SK-N-SH (cell line): ENCODE data around the gene SENP8. TPM values are rescaled to one million over a fixed set of nuclear protein-coding genes. Genes with fewer than 3 reads are reported as not detected.

Experiments used
- CTCF ChIA-PET: fragments of 300-600, 350-600 bp; formaldehyde crosslinking; extraction: SDS; loops from one replicate; lab custom pipeline; 2021; lab: Yijun Ruan, JAX
- POLR2A ChIA-PET: fragments of 350-600 bp; sonication (Branson Sonifier 250); formaldehyde crosslinking; extraction: SDS; loops from one replicate; lab custom pipeline; 2020; ENCODE audit warnings: antibody characterized with exemption, inconsistent platforms; lab: Yijun Ruan, JAX
- DNase-seq: peaks from one replicate; pipeline ENCODE4 v3.0.0; 2012
- H2AFZ ChIP-seq: fragments of 200-600 bp; sonication (generic); 2 replicates; pipeline ENCODE4 v1.8.1; 2016; ENCODE audit warnings: antibody characterized with exemption, mild to moderate bottlenecking, low read depth
- H3F3A ChIP-seq: fragments of 200-600 bp; sonication (generic); replicated peaks from 2 replicates; pipeline ENCODE3; 2016; ENCODE audit warnings: antibody characterized with exemption, mild to moderate bottlenecking; ENCODE audit not compliant: insufficient read depth
- H3K27ac ChIP-seq, 2 experiments: fragments of 200-500 bp in 1 of 2; fragments of 200-600 bp in 1 of 2; sonication (Bioruptor generic) in 1 of 2; sonication (generic), shearing (Covaris generic) in 1 of 2; 2 replicates each; pipeline versions ENCODE4 v1.5.1 to v1.6.1; 2014 to 2016; ENCODE audit warnings: low read depth in 2 of 2, inconsistent platforms in 1 of 2, low read length in 1 of 2, mild to moderate bottlenecking in 1 of 2, mixed read lengths in 1 of 2
- H3K27me3 ChIP-seq: fragments of 200-600 bp; sonication (generic), shearing (Covaris generic); 2 replicates; pipeline ENCODE4 v1.6.1; 2016; ENCODE audit warnings: mixed run types; ENCODE audit not compliant: insufficient read depth
- H3K36me3 ChIP-seq, 2 experiments: fragments of 200-500 bp in 1 of 2; fragments of 200-600 bp in 1 of 2; sonication (Bioruptor generic) in 1 of 2; sonication (generic) in 1 of 2; replicated peaks in 1 of 2; 2 replicates each; pipeline versions ENCODE3 to v1.5.1; 2014 to 2016; ENCODE audit warnings: low read length in 1 of 2, mild to moderate bottlenecking in 1 of 2; ENCODE audit not compliant: insufficient read depth in 2 of 2, control insufficient read depth in 1 of 2
- H3K4me1 ChIP-seq, 2 experiments: fragments of 200-500 bp in 1 of 2; fragments of 200-600 bp in 1 of 2; sonication (Bioruptor generic) in 1 of 2; sonication (generic), shearing (Covaris generic) in 1 of 2; 2 replicates each; pipeline versions ENCODE4 v1.5.1 to v1.6.1; 2014 to 2016; ENCODE audit warnings: low read depth in 1 of 2, low read length in 1 of 2, mixed run types in 1 of 2; ENCODE audit not compliant: insufficient read depth in 2 of 2, control insufficient read depth in 1 of 2
- H3K4me2 ChIP-seq: fragments of 200-600 bp; sonication (generic), shearing (Covaris generic); 2 replicates; pipeline ENCODE4 v1.6.1; 2017; ENCODE audit warnings: mixed run types
- H3K4me3 ChIP-seq, 2 experiments: fragments of 200-500 bp in 1 of 2; fragments of 200-600 bp in 1 of 2; sonication (Bioruptor generic) in 1 of 2; sonication (generic), shearing (Covaris generic) in 1 of 2; 2 replicates each; pipeline versions ENCODE4 v1.5.1 to v1.8.1; 2014 to 2016; ENCODE audit warnings: low read depth in 2 of 2, inconsistent platforms in 1 of 2, low read length in 1 of 2, mild to moderate bottlenecking in 1 of 2, mixed read lengths in 1 of 2, moderate library complexity in 1 of 2
- H3K79me2 ChIP-seq: fragments of 200-600 bp; sonication (generic); 2 replicates; pipeline ENCODE4 v1.8.1; 2017; ENCODE audit warnings: mild to moderate bottlenecking; ENCODE audit not compliant: insufficient read depth
- H3K9ac ChIP-seq: fragments of 200-600 bp; sonication (generic); 2 replicates; pipeline ENCODE4 v1.6.1; 2017; ENCODE audit warnings: mixed run types
- H3K9me2 ChIP-seq: fragments of 200-600 bp; sonication (generic); 2 replicates; pipeline ENCODE4 v1.6.1; 2017; ENCODE audit warnings: mixed run types
- H3K9me3 ChIP-seq: fragments of 200-600 bp; sonication (generic); 2 replicates; pipeline ENCODE4 v1.6.1; 2017; ENCODE audit warnings: mixed run types, mild to moderate bottlenecking, moderate library complexity
- H4K20me1 ChIP-seq: fragments of 200-600 bp; sonication (generic); 2 replicates; pipeline ENCODE4 v1.6.1; 2017; ENCODE audit warnings: mild to moderate bottlenecking, mixed run types; ENCODE audit not compliant: insufficient read depth
- CHD2 ChIP-seq: fragments of 150-350 bp; IDR thresholded peaks from 2 replicates; pipeline ENCODE4 v1.6.1; 2018; ENCODE audit warnings: low read length; ENCODE audit not compliant: partially characterized antibody
- GABPA ChIP-seq: IDR thresholded peaks from 2 replicates; pipeline ENCODE4 v1.4.0; 2012; ENCODE audit warnings: low read depth, mild to moderate bottlenecking
- IRF3 ChIP-seq: fragments of 150-350 bp; IDR thresholded peaks from 2 replicates; pipeline ENCODE4 v1.6.1; 2016; ENCODE audit warnings: mild to moderate bottlenecking, low read depth, low read length
- REST ChIP-seq: IDR thresholded peaks from 2 replicates; pipeline ENCODE4 v1.6.1; 2012; ENCODE audit warnings: mild to moderate bottlenecking, low read depth, low read length, moderate library complexity
- RXRA ChIP-seq: IDR thresholded peaks from 2 replicates; pipeline ENCODE4 v1.4.0; 2012; ENCODE audit warnings: low read depth, mild to moderate bottlenecking, borderline replicate concordance
- WGBS: methylation state at CpG from one replicate; pipeline ENCODE4 v1.1.6; 2017; ENCODE audit warnings: low lambda C conversion rate; 5-methylcytosine and 5-hydroxymethylcytosine counted together
- polyA plus RNA-seq, 3 experiments: library from polyadenylated mRNA; depleted of rRNA; stranded (reverse); fragments of >200 nt; gene quantifications; 2 replicates each; pipeline ENCODE4 v1.2.3, GENCODE V29; 2012

Gene SENP8
- polyA plus RNA-seq, 1 of the 3 experiments (the other 2 are of a cell fraction), result 1.4 TPM

GRCh38 chr15:72184165-72184811 is 66.1 kb downstream of the SENP8 start:
- H3K9ac ChIP-seq, result no peak overlapping the region
- H3K4me2 ChIP-seq, result peak overlapping the region; percentile 51; the same call in 1 of the 2 replicates

GRCh38 chr15:72189250-72189902 is 71.2 kb downstream of the SENP8 start:
- no peaks in the 10 kb centered on the region for H4K20me1 ChIP-seq
- H3K27me3 ChIP-seq, result no peaks in the 10 kb centered on the region
- H3F3A ChIP-seq, result peaks cover 12% of the 10 kb centered on the region
- H3K4me2 ChIP-seq, result no peak overlapping the region
- DNase-seq, result no peak
- H3K4me1 ChIP-seq, result peaks cover 0 to 2% of the 10 kb centered on the region in 2 experiments; a peak in 1 of 4 replicates
- H3K27ac ChIP-seq, result no peak overlapping the region
- no peaks in the 10 kb centered on the region for H3K79me2 ChIP-seq
- H3K36me3 ChIP-seq, result no peaks in the 10 kb centered on the region
- H3K9ac ChIP-seq, result no peak overlapping the region
- CTCF ChIA-PET, result interaction anchor here (1.2 kb wide), 1 partner anchor 9 kb away, joined by 5 read pairs; no protein-coding TSS in a partner anchor
- no peak overlapping the region for H3K4me3 ChIP-seq
- WGBS, result 62% methylated on average over 2 of the region's 2 CpGs
- no peak overlapping the region for H2AFZ ChIP-seq
- TF ChIP-seq IRF3 (no peak), REST (no peak), GABPA (no peak)
- POLR2A ChIA-PET, result no interaction called here
- no peaks in the 10 kb centered on the region for H3K9me3 ChIP-seq
- no peaks in the 10 kb centered on the region for H3K9me2 ChIP-seq

More at GRCh38 chr15:72184165-72184811, 66.1 kb downstream of the SENP8 start:
- 35% methylated on average over 20 of the region's 34 CpGs for WGBS
- H3K4me1 ChIP-seq, result peaks cover 0 to 12% of the 10 kb centered on the region in 2 experiments; a peak in 1 of 4 replicates
- peak; percentile 80 for DNase-seq
- H3K27ac ChIP-seq, result no peak overlapping the region
- no peaks in the 10 kb centered on the region for H3K27me3 ChIP-seq
- ChIA-PET POLR2A (no interaction called here), CTCF (no interaction called here)
- peak overlapping the region; percentile 70; the same call in 1 of the 2 replicates for H2AFZ ChIP-seq
- no peaks in the 10 kb centered on the region for H3K36me3 ChIP-seq
- no peaks in the 10 kb centered on the region for H3K9me3 ChIP-seq
- H4K20me1 ChIP-seq, result no peaks in the 10 kb centered on the region
- TF ChIP-seq CHD2 (no peak), RXRA (peak; percentile 28; the same call in 1 of the 2 replicates)
- H3K9me2 ChIP-seq, result no peaks in the 10 kb centered on the region
- H3F3A ChIP-seq, result no peaks in the 10 kb centered on the region
- H3K4me3 ChIP-seq, result peak overlapping the region in 1 of 2 experiments; percentile 8; a peak in 1 of 4 replicates
- H3K79me2 ChIP-seq, result no peaks in the 10 kb centered on the region
